T-cell (primary cell): ENCODE data around the gene CLCF1. TPM values are rescaled to one million over a fixed set of nuclear protein-coding genes. Genes with fewer than 3 reads are reported as not detected.

Experiments
- ATAC-seq, 4 experiments: fragments of 200-7000 bp in 3 of 4; fragments of 150-1000 bp in 1 of 4; cut with Tn5 transposase; replicated peaks in 1 of 4; 1 replicate in 3 of 4; 2 replicates in 1 of 4; pipeline ENCODE4 v1.10.0; 2021; ENCODE audit warnings: moderate library complexity in 3 of 4, mild to moderate bottlenecking in 2 of 4, moderate number of reproducible peaks in 1 of 4
- CTCF ChIA-PET, 2 donors: fragments of 300-600 bp; sonication (Branson Sonifier 250); formaldehyde crosslinking; loops; one replicate each; lab custom pipeline; 2022; ENCODE audit warnings: antibody characterized with exemption in 2 of 2; lab: Charles Lee
- POLR2A ChIA-PET, 2 donors: fragments of 300-600 bp; sonication (Branson Sonifier 250); formaldehyde crosslinking; loops; one replicate each; lab custom pipeline; 2022; ENCODE audit warnings: antibody characterized with exemption in 2 of 2; lab: Charles Lee
- DNase-seq, 35 experiments: peaks; one replicate each; pipeline versions ENCODE4 v3.0.0 to v3.0.0-alpha.2; 2013 to 2023
- H3K27ac ChIP-seq: one replicate; pipeline ENCODE4 v1.5.1; 2013; ENCODE audit warnings: low read length
- H3K27me3 ChIP-seq, 2 experiments: replicated peaks in 1 of 2; 1 replicate in 1 of 2; 2 replicates in 1 of 2; pipeline versions ENCODE4 v1.6.1 to v1.7.0; 2013; ENCODE audit warnings: low read length in 1 of 2, mixed read lengths in 1 of 2; ENCODE audit not compliant: control insufficient read depth in 2 of 2, insufficient read depth in 2 of 2; ENCODE audit errors: extremely low read depth in 1 of 2
- H3K36me3 ChIP-seq, 2 donors: 1 replicate in 1 of 2; 2 replicates in 1 of 2; pipeline versions ENCODE4 v1.6.1 to v1.7.0; 2013; ENCODE audit warnings: low read length in 1 of 2; ENCODE audit not compliant: control insufficient read depth in 2 of 2, insufficient read depth in 1 of 2; ENCODE audit errors: extremely low read depth in 1 of 2
- H3K4me1 ChIP-seq, 2 experiments: 1 replicate in 1 of 2; 2 replicates in 1 of 2; pipeline versions ENCODE4 v1.6.1 to v1.7.0; 2013; ENCODE audit warnings: low read length in 2 of 2, mixed read lengths in 1 of 2; ENCODE audit not compliant: insufficient read depth in 2 of 2, control insufficient read depth in 1 of 2; ENCODE audit errors: extremely low read depth in 1 of 2
- H3K4me3 ChIP-seq, 2 donors: 1 replicate in 1 of 2; 2 replicates in 1 of 2; pipeline versions ENCODE4 v1.5.1 to v1.7.0; 2013; ENCODE audit warnings: mild to moderate bottlenecking in 2 of 2, low read length in 1 of 2, moderate library complexity in 1 of 2; ENCODE audit not compliant: control insufficient read depth in 1 of 2; ENCODE audit errors: extremely low read depth in 1 of 2
- H3K9me3 ChIP-seq: 2 replicates; pipeline ENCODE4 v1.7.0; 2013
- H3K27ac Mint-ChIP-seq, 2 donors: one replicate each; pipeline ENCODE4 v1.8.0; 2020 to 2021; ENCODE audit warnings: mild to moderate bottlenecking in 2 of 2, mixed read lengths in 2 of 2
- H3K27me3 Mint-ChIP-seq, 2 donors: one replicate each; pipeline ENCODE4 v1.8.0; 2021 to 2022; ENCODE audit warnings: mixed read lengths in 2 of 2
- H3K36me3 Mint-ChIP-seq: one replicate; pipeline ENCODE4 v1.8.0; 2021; ENCODE audit warnings: mixed read lengths
- H3K4me1 Mint-ChIP-seq, 3 donors: one replicate each; pipeline ENCODE4 v1.8.0; 2020 to 2022; ENCODE audit warnings: mixed read lengths in 3 of 3, mild to moderate bottlenecking in 1 of 3
- H3K4me3 Mint-ChIP-seq, 3 donors: one replicate each; pipeline ENCODE4 v1.8.0; 2020 to 2022; ENCODE audit warnings: mild to moderate bottlenecking in 3 of 3, mixed read lengths in 3 of 3, moderate library complexity in 3 of 3
- H3K9me3 Mint-ChIP-seq, 3 donors: one replicate each; pipeline ENCODE4 v1.8.0; 2020 to 2022; ENCODE audit warnings: mixed read lengths in 3 of 3
- WGBS: methylation state at CpG from one replicate; pipeline ENCODE4 v1.1.5; 2013; ENCODE audit warnings: missing lambda C conversion rate; ENCODE audit not compliant: insufficient coverage; 5-methylcytosine and 5-hydroxymethylcytosine counted together
- total RNA-seq, 35 experiments: library from RNA in 6 of 35; stranded (reverse) in 6 of 35; fragments of 120-200 nt in 1 of 35; gene quantifications; one replicate each; pipeline versions ENCODE4 v1.2.1 to v1.2.4 and lab custom pipeline; 2013 to 2026

The CLCF1 gene
- total RNA-seq, result 1 to 10 TPM; 2.2 to 8.5 (median 4.1) TPM
- total RNA-seq (2013), result 4.7 TPM
- 0.63 to 5.9 (median 2.4) reads per million in 29 experiments for total RNA-seq (lab: John Stamatoyannopoulos, UW)

- H3K4me1 ChIP-seq, result peaks cover 8 to 70% of the 10 kb centered on the region in 2 experiments
Observed at GRCh38 chr11:67372993-67373647, at the start of gene CLCF1. CLCF1 (minus strand) TSS chr11:67373598; CDS start chr11:67373539, 59 bp downstream.

GRCh38 chr11:67422891-67423290 lies 49.5 kb upstream of the CLCF1 start:
- no peaks in the 10 kb centered on the region for H3K36me3 Mint-ChIP-seq
- 90% methylated on average over 6 of the region's 6 CpGs for WGBS
- CTCF ChIA-PET, result no interaction called here
- no peak for DNase-seq
- H3K4me3 Mint-ChIP-seq, result no peak overlapping the region
- no peak for ATAC-seq
- H3K9me3 Mint-ChIP-seq, result no peaks in the 10 kb centered on the region
- peak overlapping the region; percentile 5 to 36 for H3K27ac Mint-ChIP-seq
- Histone ChIP-seq H3K9me3 (no peaks in the 10 kb centered on the region), H3K36me3 (no peaks in the 10 kb centered on the region), H3K4me3 (no peak overlapping the region), H3K27me3 (no peaks in the 10 kb centered on the region), H3K4me1 (peaks cover 23 to 52% of the 10 kb centered on the region in 2 experiments), H3K27ac (no peak overlapping the region)
- H3K27me3 Mint-ChIP-seq, result no peaks in the 10 kb centered on the region
- POLR2A ChIA-PET, result no interaction called here
- H3K4me1 Mint-ChIP-seq, result peaks cover 36 to 50% (median 48%) of the 10 kb centered on the region in 3 donors

More at GRCh38 chr11:67372993-67373647, at the start of gene CLCF1:
- Histone ChIP-seq H3K9me3 (no peaks in the 10 kb centered on the region), H3K27ac (peak within 1 kb of the TSS; percentile 20), H3K4me3 (peak within 1 kb of the TSS; percentile 45 to 46), H3K27me3 (peaks cover 0 to 38% of the 10 kb centered on the region in 2 experiments), H3K36me3 (no peaks in the 10 kb centered on the region)
- POLR2A ChIA-PET, result interaction anchor here in 1 of 2 donors (0.6 to 0.7 kb wide), 2 partner anchors 28 to 366 kb away, joined by 5 to 6 read pairs; no protein-coding TSS in a partner anchor
- peak in 3 of 35 experiments; percentile 22 to 50 (median 27) for DNase-seq
- Mint-ChIP-seq H3K27me3 (peaks cover 10 to 17% of the 10 kb centered on the region in 2 donors), H3K27ac (peak within 1 kb of the TSS; percentile 89 to 93), H3K9me3 (no peaks in the 10 kb centered on the region), H3K4me1 (peaks cover 51 to 57% (median 52%) of the 10 kb centered on the region in 3 donors), H3K4me3 (peak within 1 kb of the TSS; percentile 87 to 93 (median 89)), H3K36me3 (no peaks in the 10 kb centered on the region)
- WGBS, result under 1% methylated on average over 62 of the region's 76 CpGs
- ATAC-seq, result peak; percentile 14 to 36 (median 25)
- CTCF ChIA-PET, result interaction anchor here (0.6 to 1.7 kb wide), 10 partner anchors 9 to 120 kb away, joined by 3 to 30 read pairs (median 8); partner anchors contain the start of genes AIP (in 1 of the 2) and POLD4 (in 1 of the 2)

GRCh38 chr11:67421430-67422031 lies 48.1 kb upstream of the CLCF1 start:
- peak overlapping the region; percentile 91 to 94 for H3K27ac Mint-ChIP-seq
- ChIA-PET POLR2A (interaction anchor here in 1 of 2 donors (0.6 kb wide), 1 partner anchor 28 kb away, joined by 5 read pairs; no protein-coding TSS in a partner anchor), CTCF (interaction anchor here in 1 of 2 donors (0.9 to 1.2 kb wide), 2 partner anchors 16 to 19 kb away, joined by 5 to 9 read pairs; partner anchors contain the start of genes PPP1CA and PTPRCAP)
- WGBS, result 69% methylated on average over 16 of the region's 22 CpGs
- H3K4me1 Mint-ChIP-seq, result peaks cover 39 to 54% (median 51%) of the 10 kb centered on the region in 3 donors
- Histone ChIP-seq H3K4me1 (peaks cover 29 to 57% of the 10 kb centered on the region in 2 experiments), H3K27me3 (no peaks in the 10 kb centered on the region), H3K4me3 (no peak overlapping the region), H3K36me3 (no peaks in the 10 kb centered on the region), H3K27ac (peak overlapping the region; percentile 52), H3K9me3 (no peaks in the 10 kb centered on the region)
- no peaks in the 10 kb centered on the region for H3K27me3 Mint-ChIP-seq
- H3K9me3 Mint-ChIP-seq, result no peaks in the 10 kb centered on the region
- peak overlapping the region; percentile 46 to 86 (median 68) for H3K4me3 Mint-ChIP-seq
- DNase-seq, result no peak
- no peaks in the 10 kb centered on the region for H3K36me3 Mint-ChIP-seq
- no peak for ATAC-seq

GRCh38 chr11:67420646-67421429 lies 47.4 kb upstream of the CLCF1 start:
- H3K36me3 Mint-ChIP-seq, result no peaks in the 10 kb centered on the region
- H3K27me3 ChIP-seq, result no peaks in the 10 kb centered on the region
- H3K4me1 Mint-ChIP-seq, result peaks cover 46 to 61% (median 58%) of the 10 kb centered on the region in 3 donors
- no peaks in the 10 kb centered on the region for H3K36me3 ChIP-seq
- DNase-seq (peak; percentile 94 to 100 (median 98)), ATAC-seq (peak; percentile 75 to 84 (median 78))
- peak overlapping the region; percentile 72 for H3K27ac ChIP-seq
- H3K4me3 ChIP-seq, result peak overlapping the region; percentile 53 to 62
- peaks cover 36 to 63% of the 10 kb centered on the region in 2 experiments for H3K4me1 ChIP-seq
- no peaks in the 10 kb centered on the region for H3K9me3 ChIP-seq
- ChIA-PET POLR2A (interaction anchor here in 1 of 2 donors (0.5 to 0.6 kb wide), 2 partner anchors 42 to 64 kb away, joined by 5 to 6 read pairs; no protein-coding TSS in a partner anchor), CTCF (interaction anchor here in 1 of 2 donors (0.7 to 1.2 kb wide), 3 partner anchors 15 to 19 kb away, joined by 5 to 9 read pairs (median 9); partner anchors contain the start of genes PPP1CA and PTPRCAP)
- no peaks in the 10 kb centered on the region for H3K27me3 Mint-ChIP-seq
- WGBS, result under 1% methylated on average over 91 of the region's 97 CpGs
- peak overlapping the region; percentile 91 to 94 for H3K27ac Mint-ChIP-seq
- H3K9me3 Mint-ChIP-seq, result no peaks in the 10 kb centered on the region
- peak overlapping the region; percentile 75 to 86 (median 83) for H3K4me3 Mint-ChIP-seq

- H3K27ac ChIP-seq, result peak overlapping the region; percentile 72
- peak overlapping the region; percentile 91 to 93 for H3K27ac Mint-ChIP-seq
- ATAC-seq (no peak), DNase-seq (no peak)
- H3K36me3 ChIP-seq, result no peaks in the 10 kb centered on the region
- peaks cover 45 to 61% (median 58%) of the 10 kb centered on the region in 3 donors for H3K4me1 Mint-ChIP-seq
- H3K9me3 Mint-ChIP-seq, result no peaks in the 10 kb centered on the region
- H3K4me3 Mint-ChIP-seq, result peak overlapping the region; percentile 75 to 86 (median 83)
- H3K4me1 ChIP-seq, result peaks cover 37 to 67% of the 10 kb centered on the region in 2 experiments
- no peaks in the 10 kb centered on the region for H3K27me3 ChIP-seq
- WGBS, result 33% methylated on average over 14 of the region's 15 CpGs
- no peaks in the 10 kb centered on the region for H3K27me3 Mint-ChIP-seq
- no peaks in the 10 kb centered on the region for H3K9me3 ChIP-seq
- ChIA-PET CTCF (interaction anchor here in 1 of 2 donors (0.7 to 1.2 kb wide), 2 partner anchors 17 to 18 kb away, joined by 3 to 5 read pairs; partner anchors contain the start of gene PTPRCAP), POLR2A (interaction anchor here (0.6 kb wide), 2 partner anchors 42 to 127 kb away, joined by 5 read pairs; no protein-coding TSS in a partner anchor)
- no peaks in the 10 kb centered on the region for H3K36me3 Mint-ChIP-seq
- H3K4me3 ChIP-seq, result peak overlapping the region; percentile 53 to 62
Observed at GRCh38 chr11:67420147-67420645, 46.8 kb upstream of the CLCF1 start.
